COR-L47 (cell line): ENCODE measurements around the gene IL36RN.

ENCODE experiments used
- DNase-seq: peaks from one replicate; lab custom pipeline; 2025; lab: John Stamatoyannopoulos, UW

IL36RN gene

GRCh38 chr2:113058998-113059960, at the start of gene IL36RN:
IL36RN (plus strand) TSS chr2:113059198; CDS start chr2:113059439, 241 bp downstream.
- no peak for DNase-seq

- DNase-seq = no peak
These were observed 49.4 kb upstream of the IL36RN start for GRCh38 chr2:113009622-113010021.

GRCh38 chr2:113010088-113010487, 48.9 kb upstream of the IL36RN start:
- DNase-seq = no peak

GRCh38 chr2:113011108-113011507, 47.9 kb upstream of the IL36RN start:
- no peak for DNase-seq

GRCh38 chr2:113012436-113013335, 46.3 kb upstream of the IL36RN start:
- DNase-seq = no peak

- no peak for DNase-seq
These were observed 45.7 kb upstream of the IL36RN start for GRCh38 chr2:113013336-113013661.

- no peak for DNase-seq
These were observed 44.9 kb upstream of the IL36RN start for GRCh38 chr2:113014067-113014466.

GRCh38 chr2:113015042-113015441, 44.0 kb upstream of the IL36RN start:
- DNase-seq = no peak

- no peak for DNase-seq
These were observed 43.3 kb upstream of the IL36RN start for GRCh38 chr2:113015655-113016054.

GRCh38 chr2:113018509-113018908, 40.5 kb upstream of the IL36RN start:
- DNase-seq = no peak

- DNase-seq = no peak
These were observed 37.7 kb upstream of the IL36RN start for GRCh38 chr2:113021312-113021711.

- DNase-seq = no peak
These were observed 34.2 kb upstream of the IL36RN start for GRCh38 chr2:113024764-113025163.

GRCh38 chr2:113025737-113026136, 33.3 kb upstream of the IL36RN start:
- DNase-seq = no peak

GRCh38 chr2:113027691-113028090, 31.3 kb upstream of the IL36RN start:
- DNase-seq = no peak

- no peak for DNase-seq
These were observed 30.9 kb upstream of the IL36RN start for GRCh38 chr2:113028112-113028511.

- DNase-seq = no peak
These were observed 26.3 kb upstream of the IL36RN start for GRCh38 chr2:113032737-113033136.

- no peak for DNase-seq
These were observed 25.0 kb upstream of the IL36RN start for GRCh38 chr2:113034016-113034415.

- no peak for DNase-seq
These were observed 22.2 kb upstream of the IL36RN start for GRCh38 chr2:113036763-113037162.

GRCh38 chr2:113038291-113038690, 20.7 kb upstream of the IL36RN start:
- no peak for DNase-seq

GRCh38 chr2:113039158-113039557, 19.8 kb upstream of the IL36RN start:
- DNase-seq = no peak

- DNase-seq = no peak
These were observed 19.3 kb upstream of the IL36RN start for GRCh38 chr2:113039719-113040118.

- no peak for DNase-seq
These were observed 17.1 kb upstream of the IL36RN start for GRCh38 chr2:113041871-113042270.

- DNase-seq = no peak
These were observed 12.5 kb upstream of the IL36RN start for GRCh38 chr2:113046465-113046864.
